ENCODE measurements around the gene FBXW8. TPM values are rescaled to one million over a fixed set of nuclear protein-coding genes. Genes with fewer than 3 reads are reported as not detected.

FBXW8 gene
- total RNA-seq, 1 experiment from 2014 or later = 15.3 TPM

GRCh38 chr12:116959845-116960514, 49.2 kb downstream of the FBXW8 start:
- H3K9ac ChIP-seq (ENCODE audit: extremely low read depth, insufficient read length, low read length) = no peak overlapping the region
- no peak overlapping the region for H3K23ac ChIP-seq (ENCODE audit: insufficient read length, low read depth, low read length)
- H4K20me1 ChIP-seq (ENCODE audit: control insufficient read depth, insufficient read depth, insufficient read length) = no peaks in the 10 kb centered on the region
- H3K9me3 ChIP-seq (ENCODE audit: control insufficient read depth, low read depth, low read length) = no peaks in the 10 kb centered on the region
- no peak overlapping the region for H3K56ac ChIP-seq (ENCODE audit: insufficient read length, low read depth, low read length)
- Mint-ChIP-seq H3K27me3 (ENCODE audit: low read depth) (no peaks in the 10 kb centered on the region), H3K4me1 (peaks cover 3 to 4% of the 10 kb centered on the region in 2 experiments), H3K4me3 (no peak overlapping the region), H3K36me3 (ENCODE audit: insufficient read depth in 1 of 3, low read depth in 3 of 3) (peaks cover 0 to 5% (median 2%) of the 10 kb centered on the region in 3 experiments; a peak in 4 of 7 replicates), H3K9me3 (no peaks in the 10 kb centered on the region), H3K27ac (no peak overlapping the region)
- H3K4ac ChIP-seq (ENCODE audit: low read depth, low read length) = no peak overlapping the region
- no peaks in the 10 kb centered on the region for H3K79me1 ChIP-seq (ENCODE audit: insufficient read depth, low read depth, low read length, poor library complexity, severe bottlenecking)
- H3K14ac ChIP-seq (ENCODE audit: insufficient read depth, low read length) = no peak overlapping the region
- H2BK20ac ChIP-seq (ENCODE audit: low read depth, low read length, poor library complexity, severe bottlenecking) = no peak overlapping the region
- no peaks in the 10 kb centered on the region for H3K27me3 ChIP-seq (ENCODE audit: insufficient read depth, low read length)
- H2AFZ ChIP-seq (ENCODE audit: low read length) = no peak overlapping the region
- H3K4me2 ChIP-seq (ENCODE audit: insufficient read depth, insufficient read length, low read length) = no peak overlapping the region
- H4K5ac ChIP-seq (ENCODE audit: insufficient read length, low read depth, low read length) = no peak overlapping the region
- H2BK120ac ChIP-seq (ENCODE audit: low read depth, low read length, poor library complexity, severe bottlenecking) = no peak overlapping the region
- no peak overlapping the region for H2BK12ac ChIP-seq (ENCODE audit: insufficient read length, low read depth, low read length)
- H3T11ph ChIP-seq (ENCODE audit: low read length) = no peak overlapping the region
- H3K4me1 ChIP-seq (ENCODE audit: insufficient read depth, low read length) = no peaks in the 10 kb centered on the region
- H3K23me2 ChIP-seq (ENCODE audit: insufficient read length, low read depth, low read length, poor library complexity, severe bottlenecking) = no peaks in the 10 kb centered on the region
- TF ChIP-seq, protein P1, sequence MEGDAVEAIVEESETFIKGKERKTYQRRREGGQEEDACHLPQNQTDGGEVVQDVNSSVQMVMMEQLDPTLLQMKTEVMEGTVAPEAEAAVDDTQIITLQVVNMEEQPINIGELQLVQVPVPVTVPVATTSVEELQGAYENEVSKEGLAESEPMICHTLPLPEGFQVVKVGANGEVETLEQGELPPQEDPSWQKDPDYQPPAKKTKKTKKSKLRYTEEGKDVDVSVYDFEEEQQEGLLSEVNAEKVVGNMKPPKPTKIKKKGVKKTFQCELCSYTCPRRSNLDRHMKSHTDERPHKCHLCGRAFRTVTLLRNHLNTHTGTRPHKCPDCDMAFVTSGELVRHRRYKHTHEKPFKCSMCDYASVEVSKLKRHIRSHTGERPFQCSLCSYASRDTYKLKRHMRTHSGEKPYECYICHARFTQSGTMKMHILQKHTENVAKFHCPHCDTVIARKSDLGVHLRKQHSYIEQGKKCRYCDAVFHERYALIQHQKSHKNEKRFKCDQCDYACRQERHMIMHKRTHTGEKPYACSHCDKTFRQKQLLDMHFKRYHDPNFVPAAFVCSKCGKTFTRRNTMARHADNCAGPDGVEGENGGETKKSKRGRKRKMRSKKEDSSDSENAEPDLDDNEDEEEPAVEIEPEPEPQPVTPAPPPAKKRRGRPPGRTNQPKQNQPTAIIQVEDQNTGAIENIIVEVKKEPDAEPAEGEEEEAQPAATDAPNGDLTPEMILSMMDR (conservative IDR thresholded peaks at IDR 0.05) = no peak
- no CpG with 5 or more reads among the region's 5 CpGs for WGBS (ENCODE audit: extremely low coverage, insufficient read length, low lambda C conversion rate)
- no peak overlapping the region for H2AK5ac ChIP-seq (ENCODE audit: insufficient read length, low read length)
- H3K79me2 ChIP-seq (ENCODE audit: insufficient read depth, low read length) = no peaks in the 10 kb centered on the region
- no peak for DNase-seq
- H4K91ac ChIP-seq (ENCODE audit: insufficient read length, low read depth, low read length) = no peak overlapping the region
- H2BK15ac ChIP-seq (ENCODE audit: low read depth, low read length) = no peak overlapping the region
- no peak overlapping the region for H3K27ac ChIP-seq (ENCODE audit: insufficient read length, low read depth, low read length)
- H3K18ac ChIP-seq (ENCODE audit: insufficient read length, low read depth, low read length) = no peak overlapping the region
- H2BK5ac ChIP-seq (ENCODE audit: insufficient read length, low read length) = no peak overlapping the region
- no peak overlapping the region for H4K8ac ChIP-seq (replicated peaks; ENCODE audit: insufficient read length, low read depth, low read length)
